GM10266 (cell line): ENCODE results near the gene CEP250.

Source experiments
- DNase-seq: peaks from one replicate; pipeline ENCODE4 v3.0.0; 2012; ENCODE audit errors: extremely low spot score
- TF ChIP-seq, protein P1 (sequence below): IDR thresholded peaks from 2 replicates; pipeline ENCODE4 v1.5.1; 2012; ENCODE audit warnings: mild to moderate bottlenecking, low read depth; ENCODE audit not compliant: control insufficient read depth, insufficient read depth; ENCODE audit errors: missing control alignments

The CEP250 gene

GRCh38 chr20:35467339-35468224 is 12.2 kb downstream of the CEP250 start:
- DNase-seq, result no peak

GRCh38 chr20:35468671-35469334 is 13.4 kb downstream of the CEP250 start:
- DNase-seq, result no peak
- TF ChIP-seq, protein P1, sequence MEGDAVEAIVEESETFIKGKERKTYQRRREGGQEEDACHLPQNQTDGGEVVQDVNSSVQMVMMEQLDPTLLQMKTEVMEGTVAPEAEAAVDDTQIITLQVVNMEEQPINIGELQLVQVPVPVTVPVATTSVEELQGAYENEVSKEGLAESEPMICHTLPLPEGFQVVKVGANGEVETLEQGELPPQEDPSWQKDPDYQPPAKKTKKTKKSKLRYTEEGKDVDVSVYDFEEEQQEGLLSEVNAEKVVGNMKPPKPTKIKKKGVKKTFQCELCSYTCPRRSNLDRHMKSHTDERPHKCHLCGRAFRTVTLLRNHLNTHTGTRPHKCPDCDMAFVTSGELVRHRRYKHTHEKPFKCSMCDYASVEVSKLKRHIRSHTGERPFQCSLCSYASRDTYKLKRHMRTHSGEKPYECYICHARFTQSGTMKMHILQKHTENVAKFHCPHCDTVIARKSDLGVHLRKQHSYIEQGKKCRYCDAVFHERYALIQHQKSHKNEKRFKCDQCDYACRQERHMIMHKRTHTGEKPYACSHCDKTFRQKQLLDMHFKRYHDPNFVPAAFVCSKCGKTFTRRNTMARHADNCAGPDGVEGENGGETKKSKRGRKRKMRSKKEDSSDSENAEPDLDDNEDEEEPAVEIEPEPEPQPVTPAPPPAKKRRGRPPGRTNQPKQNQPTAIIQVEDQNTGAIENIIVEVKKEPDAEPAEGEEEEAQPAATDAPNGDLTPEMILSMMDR, result no peak

More at GRCh38 chr20:35467339-35468224, 12.2 kb downstream of the CEP250 start:
- TF ChIP-seq, protein P1, result no peak

- no peak for DNase-seq
- TF ChIP-seq, protein P1, result no peak
These were observed 16.8 kb downstream of the CEP250 start for GRCh38 chr20:35472209-35472608.

DNA sequence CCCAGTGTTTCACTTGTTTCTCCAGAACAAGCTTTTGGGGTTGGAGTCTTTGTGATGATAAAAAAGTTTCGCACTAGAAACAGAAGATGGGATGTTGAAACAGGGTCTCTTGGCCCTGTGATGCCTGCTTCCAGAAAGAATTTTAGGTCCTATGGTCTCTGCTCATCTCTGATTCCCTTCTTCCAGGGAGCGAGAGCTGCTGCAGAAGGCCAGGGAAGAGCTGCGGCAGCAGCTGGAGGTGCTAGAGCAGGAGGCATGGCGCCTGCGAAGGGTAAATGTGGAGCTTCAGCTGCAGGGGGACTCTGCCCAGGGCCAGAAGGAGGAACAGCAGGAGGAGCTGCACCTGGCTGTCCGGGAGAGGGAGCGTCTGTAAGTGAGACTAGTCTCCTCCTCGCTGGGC is 18.3 kb downstream of the CEP250 start:
- TF ChIP-seq, protein P1, result no peak
- DNase-seq, result no peak

- TF ChIP-seq, protein P1, result no peak
- no peak for DNase-seq
These were observed 19.0 kb downstream of the CEP250 start for GRCh38 chr20:35474303-35474871.

DNA sequence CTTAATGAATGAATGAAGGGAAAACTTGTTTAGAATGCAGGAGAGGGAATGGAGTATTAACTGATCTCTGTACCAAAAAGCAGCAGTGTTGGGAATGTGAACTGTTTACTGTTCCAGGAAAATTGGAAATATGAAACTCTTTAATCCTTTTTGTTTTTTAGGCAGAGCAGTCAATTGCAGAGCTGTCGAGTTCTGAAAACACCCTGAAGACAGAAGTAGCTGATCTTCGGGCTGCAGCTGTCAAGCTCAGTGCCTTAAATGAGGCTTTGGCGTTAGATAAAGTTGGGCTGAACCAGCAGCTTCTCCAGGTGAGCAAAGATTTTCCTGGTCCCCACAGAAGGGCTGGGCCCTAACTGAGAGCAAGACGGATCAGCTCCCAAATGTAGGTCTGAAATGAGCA is 20.9 kb downstream of the CEP250 start:
- DNase-seq, result no peak
- TF ChIP-seq, protein P1, result no peak
